Smooth muscle cell (in vitro differentiated cells): ENCODE measurements around the gene KCNMA1. TPM values are rescaled to one million over a fixed set of nuclear protein-coding genes. Genes with fewer than 3 reads are reported as not detected.

Source experiments
- DNase-seq: peaks from one replicate; lab custom pipeline; 2025; ENCODE audit not compliant: unreplicated experiment; lab: John Stamatoyannopoulos, UW
- H2AFZ ChIP-seq: fragments of 200-600 bp; sonication (generic); 2 replicates; pipeline ENCODE4 v1.6.0; 2016; ENCODE audit warnings: antibody characterized with exemption, low read depth, mild to moderate bottlenecking
- H3F3A ChIP-seq: fragments of 200-600 bp; sonication (generic); 2 replicates; pipeline ENCODE4 v1.6.0; 2017; ENCODE audit warnings: antibody characterized with exemption, low read depth
- H3K27ac ChIP-seq: fragments of 200-600 bp; sonication (generic); 2 replicates; pipeline ENCODE4 v1.5.1; 2016; ENCODE audit warnings: low read depth, mild to moderate bottlenecking
- H3K27me3 ChIP-seq: fragments of 200-600 bp; sonication (generic); 2 replicates; pipeline ENCODE4 v1.6.1; 2016; ENCODE audit warnings: low read depth, mild to moderate bottlenecking
- H3K36me3 ChIP-seq: fragments of 200-600 bp; sonication (generic); 2 replicates; pipeline ENCODE4 v1.5.1; 2016; ENCODE audit warnings: low read depth
- H3K4me1 ChIP-seq: fragments of 200-600 bp; sonication (generic); 2 replicates; pipeline ENCODE4 v1.5.1; 2016; ENCODE audit warnings: low read depth
- H3K4me2 ChIP-seq: fragments of 200-600 bp; sonication (generic); 2 replicates; pipeline ENCODE4 v1.6.0; 2016; ENCODE audit warnings: mild to moderate bottlenecking
- H3K4me3 ChIP-seq: fragments of 200-600 bp; sonication (generic); 2 replicates; pipeline ENCODE4 v1.5.1; 2016; ENCODE audit warnings: mild to moderate bottlenecking
- H3K79me2 ChIP-seq: fragments of 200-600 bp; sonication (generic); 2 replicates; pipeline ENCODE4 v1.6.0; 2016; ENCODE audit warnings: low read depth, mild to moderate bottlenecking
- H3K9ac ChIP-seq: fragments of 200-600 bp; sonication (generic); 2 replicates; pipeline ENCODE4 v1.6.0; 2016; ENCODE audit warnings: low read depth
- H3K9me3 ChIP-seq: fragments of 200-600 bp; sonication (generic); replicated peaks from 2 replicates; pipeline ENCODE4 v1.5.1; 2016; ENCODE audit warnings: low read depth
- H4K20me1 ChIP-seq: fragments of 200-600 bp; sonication (generic); 2 replicates; pipeline ENCODE4 v1.6.0; 2016; ENCODE audit warnings: low read depth
- CTCF ChIP-seq: fragments of 200-600 bp; sonication (generic); IDR thresholded peaks from 2 replicates; pipeline ENCODE4 v1.5.1; 2017; ENCODE audit warnings: borderline replicate concordance, mild to moderate bottlenecking, antibody characterized with exemption; ENCODE audit not compliant: insufficient read depth, poor library complexity, severe bottlenecking
- WGBS: methylation state at CpG from one replicate; pipeline ENCODE4 v1.1.7; 2016; ENCODE audit warnings: low lambda C conversion rate; 5-methylcytosine and 5-hydroxymethylcytosine counted together
- polyA plus RNA-seq: library from polyadenylated mRNA; unstranded; fragments of >200 nt; fragmentation: Nextera tagmentation; extraction: Ambion mirVana; gene quantifications from 2 replicates; pipeline ENCODE4 v1.2.1, GENCODE V29; 2016
- total RNA-seq: library from RNA; depleted of rRNA; stranded (reverse); fragments of >200 nt; gene quantifications from 2 replicates; pipeline ENCODE4 v1.2.3, GENCODE V29; 2014

The KCNMA1 gene
- total and polyA plus RNA-seq, 2 experiments from 2014 or later = 9.1 to 23.4 TPM

GRCh38 chr10:77455561-77455960 lies 182.0 kb downstream of the KCNMA1 start:
- Histone ChIP-seq H3K27ac (no peak overlapping the region), H3K9ac (no peak overlapping the region), H3K79me2 (no peaks in the 10 kb centered on the region), H3K36me3 (no peaks in the 10 kb centered on the region), H2AFZ (no peak overlapping the region), H3K4me1 (peaks cover 3% of the 10 kb centered on the region), H3K9me3 (no peaks in the 10 kb centered on the region), H3K4me3 (no peak overlapping the region), H3F3A (peaks cover 19% of the 10 kb centered on the region), H3K4me2 (no peak overlapping the region), H4K20me1 (no peaks in the 10 kb centered on the region), H3K27me3 (no peaks in the 10 kb centered on the region)
- DNase-seq = no peak
- WGBS = 66% methylated on average over 2 of the region's 2 CpGs
- TF ChIP-seq CTCF = no peak

- DNase-seq = no peak
- Histone ChIP-seq H3K36me3 (no peaks in the 10 kb centered on the region), H3K9ac (no peak overlapping the region), H3K9me3 (no peaks in the 10 kb centered on the region), H3F3A (peaks cover under 1% of the 10 kb centered on the region), H3K27me3 (no peaks in the 10 kb centered on the region), H3K4me2 (no peak overlapping the region), H3K27ac (no peak overlapping the region), H3K79me2 (no peaks in the 10 kb centered on the region), H4K20me1 (no peaks in the 10 kb centered on the region), H3K4me1 (no peaks in the 10 kb centered on the region), H3K4me3 (no peak overlapping the region), H2AFZ (no peak overlapping the region)
- 63% methylated on average over 4 of the region's 4 CpGs for WGBS
- no peak for TF ChIP-seq CTCF
These were observed 184.6 kb downstream of the KCNMA1 start for GRCh38 chr10:77452952-77453564.

DNA sequence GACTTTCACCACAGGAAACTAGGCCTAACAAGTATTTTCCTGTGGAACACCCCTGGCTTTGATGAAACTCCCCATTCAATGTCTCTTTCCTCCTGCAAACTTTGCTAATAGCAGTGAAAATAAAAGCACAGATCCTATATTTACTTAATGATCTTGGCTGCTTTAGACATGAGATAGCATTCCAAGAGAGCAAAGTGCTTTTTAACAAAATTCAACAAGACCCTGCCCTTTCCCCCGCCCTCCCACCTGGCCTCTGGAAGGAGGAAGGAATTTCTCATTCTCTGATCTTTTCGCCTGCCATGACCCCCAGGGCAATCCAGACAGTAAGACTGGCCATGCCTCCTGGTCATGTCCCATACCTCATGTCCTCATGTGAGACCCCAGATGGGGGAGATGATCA lies 185.7 kb downstream of the KCNMA1 start:
- no peak overlapping the region for H3K4me3 ChIP-seq
- H3K36me3 ChIP-seq = no peaks in the 10 kb centered on the region
- no peaks in the 10 kb centered on the region for H4K20me1 ChIP-seq
- no peak overlapping the region for H3K4me2 ChIP-seq
- H3K79me2 ChIP-seq = no peaks in the 10 kb centered on the region
- no peak overlapping the region for H3K27ac ChIP-seq
- 94% methylated on average over 2 of the region's 2 CpGs for WGBS
- H3K4me1 ChIP-seq = no peaks in the 10 kb centered on the region
- H3K9me3 ChIP-seq = no peaks in the 10 kb centered on the region
- H3K9ac ChIP-seq = no peak overlapping the region
- no peaks in the 10 kb centered on the region for H3F3A ChIP-seq
- TF ChIP-seq CTCF = no peak
- no peak overlapping the region for H2AFZ ChIP-seq
- DNase-seq = no peak
- no peaks in the 10 kb centered on the region for H3K27me3 ChIP-seq

GRCh38 chr10:77448226-77448625 lies 189.4 kb downstream of the KCNMA1 start:
- H4K20me1 ChIP-seq = no peaks in the 10 kb centered on the region
- no peak for DNase-seq
- no peak for TF ChIP-seq CTCF
- no peaks in the 10 kb centered on the region for H3K9me3 ChIP-seq
- no peak overlapping the region for H3K9ac ChIP-seq
- H3K36me3 ChIP-seq = no peaks in the 10 kb centered on the region
- no peak overlapping the region for H3K27ac ChIP-seq
- no peaks in the 10 kb centered on the region for H3F3A ChIP-seq
- H3K27me3 ChIP-seq = no peaks in the 10 kb centered on the region
- no peak overlapping the region for H2AFZ ChIP-seq
- no peaks in the 10 kb centered on the region for H3K4me1 ChIP-seq
- H3K4me2 ChIP-seq = no peak overlapping the region
- H3K4me3 ChIP-seq = no peak overlapping the region
- H3K79me2 ChIP-seq = no peaks in the 10 kb centered on the region
- WGBS = 86% methylated on average over 5 of the region's 5 CpGs
